Endothelial cell of umbilical vein (primary cell): Measurements from ENCODE around the gene GIMAP7. TPM values are rescaled to one million over a fixed set of nuclear protein-coding genes. Genes with fewer than 3 reads are reported as not detected.

Source experiments
- BruUV-seq: library from RNA; stranded (reverse); fragments of 400-500 nt; replicated peaks from 2 replicates; lab custom pipeline; 2021; lab: Mats Ljungman, UMichigan
- CTCF ChIA-PET: fragments of 300-600, 350-600 bp; sonication (Branson Sonifier 250); formaldehyde crosslinking; loops from one replicate; lab custom pipeline; 2021; ENCODE audit warnings: antibody characterized with exemption, inconsistent platforms; lab: Charles Lee
- POLR2A ChIA-PET: fragments of 300-600, 350-600 bp; sonication (Branson Sonifier 250); formaldehyde crosslinking; loops from one replicate; lab custom pipeline; 2021; ENCODE audit warnings: antibody characterized with exemption, inconsistent platforms; lab: Charles Lee
- DNase-seq: peaks from one replicate; pipeline ENCODE4 v3.0.0-alpha.2; 2011; ENCODE audit warnings: low read depth, low spot score
- FAIRE-seq: peaks from 2 replicates; lab custom pipeline; 2011; peaks lifted over from hg19 to GRCh38; lab: Jason Lieb, UNC
- H2AFZ ChIP-seq: 2 replicates; pipeline ENCODE4 v1.6.0; 2012; ENCODE audit warnings: low read depth, low read length, control low read depth, inconsistent platforms
- H3K27ac ChIP-seq: 2 replicates; pipeline ENCODE4 v1.5.1; 2011; ENCODE audit warnings: low read depth, mild to moderate bottlenecking, control low read depth, low read length, moderate library complexity; ENCODE audit not compliant: insufficient read depth
- H3K27me3 ChIP-seq, 2 experiments: 2 replicates each; pipeline versions ENCODE4 v1.6.0 to v1.6.1; 2011; ENCODE audit warnings: low read length in 2 of 2, mixed read lengths in 1 of 2; ENCODE audit not compliant: control insufficient read depth in 2 of 2, insufficient read depth in 2 of 2
- H3K36me3 ChIP-seq, 2 experiments: 2 replicates in 1 of 2; 3 replicates in 1 of 2; pipeline ENCODE4 v1.5.1; 2011; ENCODE audit warnings: low read length in 2 of 2, mild to moderate bottlenecking in 1 of 2, moderate library complexity in 1 of 2; ENCODE audit not compliant: control insufficient read depth in 2 of 2, insufficient read depth in 2 of 2; ENCODE audit errors: extremely low read depth in 1 of 2
- H3K4me1 ChIP-seq: 3 replicates; pipeline ENCODE4 v1.5.1; 2011; ENCODE audit warnings: mild to moderate bottlenecking, low read length; ENCODE audit not compliant: control insufficient read depth, insufficient read depth; ENCODE audit errors: extremely low read depth
- H3K4me2 ChIP-seq: 2 replicates; pipeline ENCODE4 v1.6.1; 2011; ENCODE audit warnings: low read length, control low read depth, mixed read lengths; ENCODE audit not compliant: insufficient read depth
- H3K4me3 ChIP-seq, 3 experiments: fragments of 200-600 bp in 1 of 3; sonication (generic), shearing (Covaris generic) in 1 of 3; replicated peaks in 1 of 3; 2 replicates each; pipeline ENCODE4 v1.5.1; 2011 to 2016; ENCODE audit warnings: control low read depth in 3 of 3, low read length in 3 of 3, mild to moderate bottlenecking in 2 of 3, inconsistent platforms in 1 of 3, low read depth in 1 of 3, moderate library complexity in 1 of 3; ENCODE audit not compliant: insufficient read depth in 1 of 3
- H3K79me2 ChIP-seq: 2 replicates; pipeline ENCODE4 v1.6.0; 2012; ENCODE audit warnings: low read length, inconsistent platforms; ENCODE audit not compliant: control insufficient read depth, insufficient read depth
- H3K9ac ChIP-seq: replicated peaks from 2 replicates; pipeline ENCODE3; 2011; ENCODE audit warnings: low read length, control low read depth; ENCODE audit not compliant: insufficient read depth; ENCODE audit errors: extremely low read depth
- H3K9me1 ChIP-seq: replicated peaks from 3 replicates; pipeline ENCODE4 v1.6.0; 2011; ENCODE audit warnings: mild to moderate bottlenecking, low read length; ENCODE audit not compliant: control insufficient read depth, insufficient read depth; ENCODE audit errors: extremely low read depth
- H3K9me3 ChIP-seq: replicated peaks from 2 replicates; pipeline ENCODE4 v1.5.1; 2012; ENCODE audit warnings: low read length, inconsistent platforms; ENCODE audit not compliant: control insufficient read depth, insufficient read depth
- H4K20me1 ChIP-seq: replicated peaks from 2 replicates; pipeline ENCODE3; 2011; ENCODE audit warnings: mild to moderate bottlenecking, low read length; ENCODE audit not compliant: control insufficient read depth, insufficient read depth; ENCODE audit errors: extremely low read depth
- CTCF ChIP-seq, 2 donors: IDR thresholded peaks; 1 replicate in 1 of 2; 2 replicates in 1 of 2; pipeline ENCODE4 v1.5.1; 2011; ENCODE audit warnings: low read length in 2 of 2, mild to moderate bottlenecking in 2 of 2, moderate library complexity in 2 of 2, control low read depth in 1 of 2, inconsistent platforms in 1 of 2, low read depth in 1 of 2; ENCODE audit not compliant: insufficient read depth in 1 of 2; ENCODE audit errors: extremely low read depth in 1 of 2
- EZH2 ChIP-seq: IDR thresholded peaks from 2 replicates; pipeline ENCODE4 v1.6.1; 2012; ENCODE audit warnings: borderline replicate concordance, low read depth, mild to moderate bottlenecking, moderate library complexity, low read length, inconsistent platforms; ENCODE audit not compliant: severe bottlenecking
- FOS ChIP-seq: IDR thresholded peaks from 2 replicates; pipeline ENCODE4 v1.6.1; 2011; ENCODE audit warnings: mild to moderate bottlenecking, low read length, moderate library complexity, borderline replicate concordance; ENCODE audit not compliant: insufficient read depth
- GATA2 ChIP-seq: IDR thresholded peaks from 2 replicates; pipeline ENCODE4 v1.7.0; 2011; ENCODE audit warnings: low read depth, mild to moderate bottlenecking, moderate library complexity, mixed read lengths, low read length; ENCODE audit not compliant: insufficient read length, insufficient read depth
- JUN ChIP-seq: IDR thresholded peaks from 2 replicates; pipeline ENCODE4 v1.6.1; 2011; ENCODE audit warnings: borderline replicate concordance, low read depth; ENCODE audit not compliant: insufficient read length, insufficient read depth
- MAX ChIP-seq: IDR thresholded peaks from 2 replicates; pipeline ENCODE4 v1.6.1; 2011; ENCODE audit not compliant: insufficient read depth, insufficient read length
- MYC ChIP-seq: IDR thresholded peaks from one replicate; pipeline ENCODE4 v1.6.1; 2011; ENCODE audit warnings: mild to moderate bottlenecking, low read depth, low read length
- POLR2A ChIP-seq: IDR thresholded peaks from 2 replicates; pipeline ENCODE4 v1.6.1; 2012; ENCODE audit warnings: low read depth, mild to moderate bottlenecking, control low read depth, low read length
- POLR2AphosphoS5 ChIP-seq: IDR thresholded peaks from 2 replicates; pipeline ENCODE4 v1.6.1; 2012; ENCODE audit warnings: low read depth, mild to moderate bottlenecking, control low read depth, low read length, moderate library complexity; ENCODE audit not compliant: insufficient read depth
- dilution Hi-C: fragments of 300-500 bp; cut with MboI; formaldehyde crosslinking; loops from one replicate; pipeline ENCODE4 v1.15.0; 2019; ENCODE audit warnings: low sequenced_read_pairs; ENCODE audit not compliant: extremely low pct_ligation_motif_present
- intact Hi-C: fragments of 100-400 bp; cut with micrococcal nuclease; formaldehyde crosslinking; loops from one replicate; pipeline ENCODE4 v1.10.0; 2022
- polyA plus RNA-seq, 4 experiments: library from polyadenylated mRNA; depleted of rRNA in 3 of 4; stranded (reverse) in 3 of 4; unstranded in 1 of 4; fragments of >200 nt; gene quantifications; 2 replicates each; pipeline versions ENCODE4 v1.2.1 to v1.2.3, GENCODE V29; 2011 to 2012; ENCODE audit warnings: missing spikeins in 1 of 4
- total RNA-seq: library from RNA; stranded (reverse); gene quantifications from 2 replicates; pipeline ENCODE4 v1.2.3, GENCODE V29; 2021

The GIMAP7 gene
- total and polyA plus RNA-seq, 2 donors (not counting 3 experiments of a cell fraction or from before 2014, with no cell fraction given): 42.4 to 43.4 TPM

- no peak overlapping the region for H3K4me3 ChIP-seq
- H3K4me2 ChIP-seq: no peak overlapping the region
- no TSS peak for BruUV-seq
- H3K36me3 ChIP-seq: no peaks in the 10 kb centered on the region
- H4K20me1 ChIP-seq: no peaks in the 10 kb centered on the region
- no peaks in the 10 kb centered on the region for H3K9me1 ChIP-seq
- TF ChIP-seq GATA2: no peak
- TF ChIP-seq EZH2: no peak
- TF ChIP-seq JUN: no peak
- no peak for TF ChIP-seq MYC
- no peak for TF ChIP-seq POLR2AphosphoS5
- no peak for TF ChIP-seq MAX
- TF ChIP-seq FOS: no peak
- no peak for TF ChIP-seq CTCF (IDR thresholded peaks at IDR 0.05; ENCODE audit: extremely low read depth in 1 of 2, insufficient read depth in 1 of 2, low read depth in 1 of 2, low read length in 2 of 2)
- TF ChIP-seq POLR2A: no peak
- FAIRE-seq (no peak), DNase-seq (no peak)
- intact Hi-C loops: no loop called here
- ChIA-PET CTCF (interaction anchor here (0.6 to 1.3 kb wide), 3 partner anchors 9 to 174 kb away, joined by 3 read pairs; no protein-coding TSS in a partner anchor), POLR2A (no interaction called here)
- no peaks in the 10 kb centered on the region for H3K9me3 ChIP-seq
- H3K79me2 ChIP-seq: no peaks in the 10 kb centered on the region
- no peak overlapping the region for H3K27ac ChIP-seq
- no peak overlapping the region for H3K9ac ChIP-seq
- no peak overlapping the region for H2AFZ ChIP-seq
- no peaks in the 10 kb centered on the region for H3K27me3 ChIP-seq
- dilution Hi-C loops: no loop called here
- H3K4me1 ChIP-seq: peaks cover 6% of the 10 kb centered on the region
Measured at GRCh38 chr7:150553163-150553562, 38.5 kb downstream of the GIMAP7 start.
